HG02981 (cell line): ENCODE measurements around the gene RBM27.
"Not testable (repeated sequence)": the region's sequence is repeated elsewhere in the genome, so short reads cannot be mapped to it uniquely, and the experiment has no call there.

Source experiments
- ATAC-seq: cut with Tn5 transposase; IDR thresholded peaks from one replicate; pipeline ENCODE4 v1.9.1; 2021; ENCODE audit warnings: mild to moderate bottlenecking, moderate library complexity; ENCODE audit not compliant: unreplicated experiment

RBM27 gene

DNA sequence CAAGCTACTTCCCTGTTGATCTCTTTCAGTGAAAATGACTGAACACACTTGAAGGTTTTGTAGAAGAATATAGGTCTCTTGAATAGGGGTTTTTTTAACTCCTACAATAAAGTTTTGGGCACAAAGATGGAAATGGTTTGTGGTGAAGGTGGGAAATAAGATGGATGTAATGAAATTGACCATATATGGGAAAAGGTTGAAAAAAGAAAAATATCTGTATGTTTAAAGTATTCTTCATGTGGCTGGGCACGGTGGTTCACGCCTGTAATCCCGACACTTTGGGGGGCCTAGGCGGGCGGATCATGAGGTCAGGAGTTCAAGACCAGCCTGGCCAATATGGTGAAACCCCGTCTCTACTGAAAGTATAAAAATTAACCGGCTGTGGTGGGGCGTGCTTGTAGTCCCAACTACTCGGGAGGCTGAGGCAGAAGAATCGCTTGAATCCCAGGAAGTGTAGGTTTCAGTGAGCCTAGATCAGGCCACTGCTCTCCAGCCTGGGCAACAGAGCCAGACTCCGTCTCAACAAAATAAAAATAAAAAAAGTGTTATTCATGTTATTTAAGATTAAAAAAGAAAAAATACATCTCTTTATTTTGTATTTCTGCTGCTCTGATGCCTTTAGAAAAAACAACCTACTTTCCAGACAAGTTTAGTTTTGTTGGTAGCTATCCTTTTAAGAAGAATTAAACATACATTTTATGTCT, 2.2 kb downstream of the RBM27 start:
- ATAC-seq = no peak

DNA sequence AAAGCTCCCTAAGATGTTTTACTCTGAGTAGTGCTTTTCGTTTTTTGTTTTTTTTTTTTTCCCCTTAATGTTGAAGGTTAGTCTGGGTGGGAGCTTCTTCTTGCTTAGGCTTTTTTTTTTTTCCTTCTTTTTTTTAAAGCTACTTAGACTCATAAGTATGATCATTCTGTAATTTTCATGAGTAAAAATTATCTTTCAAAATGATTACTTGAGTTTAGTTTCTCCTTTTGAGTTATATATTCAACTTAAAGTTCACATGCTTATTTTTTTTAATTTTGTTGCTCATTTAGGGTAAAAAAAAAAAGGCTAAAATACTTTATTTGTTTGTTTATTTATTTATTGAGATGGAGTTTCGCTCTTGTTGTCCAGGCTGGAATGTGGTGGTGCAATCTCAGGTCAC, 2.9 kb downstream of the RBM27 start:
- ATAC-seq = no peak

DNA sequence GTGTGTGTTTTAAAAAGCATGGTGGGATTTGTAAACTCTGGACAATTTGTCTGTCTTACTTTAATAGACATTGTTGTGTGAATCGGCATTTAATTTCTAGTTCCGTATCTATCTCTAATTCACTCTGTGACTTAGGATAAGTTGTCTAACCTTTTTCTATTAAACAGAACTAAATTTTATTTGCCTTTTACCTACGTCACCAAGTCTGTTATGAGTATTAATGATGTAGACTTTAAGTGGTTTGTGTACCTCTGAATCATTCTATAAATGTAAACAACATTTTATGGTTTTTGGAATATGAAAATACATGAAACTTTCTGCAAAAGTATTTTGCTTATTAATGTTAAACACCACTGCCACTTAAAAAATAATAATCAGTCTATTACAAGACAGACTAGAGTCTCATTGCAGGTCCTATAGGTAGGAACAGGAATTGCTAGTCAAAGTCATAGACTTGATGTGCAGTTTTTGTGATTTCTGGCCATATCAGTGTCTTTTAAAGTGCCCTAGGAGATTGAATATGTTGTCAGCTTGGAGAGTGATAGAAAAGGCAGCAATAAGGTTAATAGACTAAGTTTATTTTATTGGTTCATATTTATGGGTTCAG, 5.6 kb downstream of the RBM27 start:
- peak; percentile 37 for ATAC-seq

DNA sequence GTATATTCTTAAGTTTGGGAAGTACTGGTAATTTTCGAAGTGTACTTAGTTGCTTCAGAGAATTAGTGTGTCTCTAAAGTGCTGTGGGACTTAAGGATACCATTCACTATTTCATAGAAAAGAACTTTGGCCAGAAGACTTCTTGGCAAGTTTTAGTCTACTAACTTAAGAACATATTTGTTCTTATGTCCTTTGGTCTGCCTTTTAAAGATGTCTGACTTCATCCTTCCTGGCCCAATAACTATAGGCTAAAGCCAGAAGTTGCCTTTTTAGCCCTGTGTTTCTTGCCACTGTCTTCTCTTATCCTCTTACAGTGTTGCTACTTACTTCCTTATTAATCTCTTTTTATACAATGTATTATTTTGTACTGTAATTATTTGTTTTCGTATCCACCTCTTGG, 6.3 kb downstream of the RBM27 start:
- no peak for ATAC-seq

DNA sequence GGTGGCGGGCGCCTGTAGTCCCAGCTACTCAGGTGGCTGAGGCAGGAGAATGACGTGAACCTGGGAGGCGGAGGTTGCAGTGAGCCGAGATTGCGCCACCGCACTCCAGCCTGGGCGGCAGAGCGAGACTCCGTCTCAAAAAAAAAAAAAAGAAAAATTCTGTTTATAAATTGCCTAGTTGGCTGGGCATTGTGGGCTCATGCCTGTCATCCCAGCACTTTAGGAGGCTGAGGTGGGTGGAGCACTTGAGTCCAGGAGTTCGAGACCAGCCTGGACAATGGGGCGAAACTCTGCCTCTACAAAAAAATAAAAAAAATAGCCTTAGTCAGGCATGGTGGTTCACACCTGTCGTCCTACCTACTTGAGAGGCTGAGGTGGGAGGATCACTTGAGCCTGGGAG, 7.4 kb downstream of the RBM27 start:
- ATAC-seq = not testable (repeated sequence)

DNA sequence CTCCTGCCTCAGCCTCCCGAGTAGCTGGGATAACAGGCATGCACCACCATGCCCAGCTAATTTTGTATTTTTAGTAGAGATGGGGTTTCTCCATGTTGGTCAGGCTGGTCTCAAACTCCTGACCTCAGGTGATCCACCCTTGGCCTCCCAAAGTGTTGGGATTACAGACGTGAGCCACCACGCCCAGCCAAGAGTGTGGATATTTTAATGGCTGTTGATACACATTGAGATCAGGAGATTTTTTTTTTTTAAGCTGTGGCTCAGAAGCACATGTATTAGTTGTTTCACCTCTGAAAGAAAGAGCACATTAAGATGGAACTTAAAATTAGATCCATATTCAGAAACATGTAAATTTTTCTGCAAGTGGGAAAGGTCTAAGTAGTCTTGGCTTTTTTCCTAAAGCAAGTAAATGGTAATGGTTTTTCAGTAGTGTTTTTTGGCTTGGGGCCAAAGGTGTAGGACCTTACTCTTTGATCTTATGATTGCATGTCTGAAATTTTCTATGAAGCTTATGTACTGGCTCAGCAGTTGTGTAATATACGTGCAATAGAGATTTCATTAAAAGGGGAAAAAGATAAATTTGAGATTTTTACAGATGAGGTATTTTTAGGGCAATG, 9.9 kb downstream of the RBM27 start:
- ATAC-seq = no peak

DNA sequence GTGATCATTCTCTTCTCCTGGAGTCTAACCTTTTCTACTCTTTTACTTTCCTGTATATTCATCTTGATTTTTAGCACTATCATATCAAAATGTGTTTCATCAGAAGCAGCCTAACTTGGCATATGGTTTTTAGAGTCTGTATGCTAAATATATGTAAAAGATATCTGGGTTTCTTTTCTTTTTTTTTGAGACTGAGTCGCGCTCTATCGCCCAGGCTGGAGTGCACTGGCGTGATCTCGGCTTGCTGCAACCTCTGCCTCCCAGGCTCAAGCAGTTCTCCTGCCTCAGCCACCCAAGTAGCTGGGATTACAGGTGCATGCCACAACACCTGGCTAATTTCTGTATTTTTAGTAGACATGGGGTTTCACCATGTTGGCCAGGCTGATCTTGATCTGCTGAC, 11.5 kb downstream of the RBM27 start:
- ATAC-seq = not testable (repeated sequence)

DNA sequence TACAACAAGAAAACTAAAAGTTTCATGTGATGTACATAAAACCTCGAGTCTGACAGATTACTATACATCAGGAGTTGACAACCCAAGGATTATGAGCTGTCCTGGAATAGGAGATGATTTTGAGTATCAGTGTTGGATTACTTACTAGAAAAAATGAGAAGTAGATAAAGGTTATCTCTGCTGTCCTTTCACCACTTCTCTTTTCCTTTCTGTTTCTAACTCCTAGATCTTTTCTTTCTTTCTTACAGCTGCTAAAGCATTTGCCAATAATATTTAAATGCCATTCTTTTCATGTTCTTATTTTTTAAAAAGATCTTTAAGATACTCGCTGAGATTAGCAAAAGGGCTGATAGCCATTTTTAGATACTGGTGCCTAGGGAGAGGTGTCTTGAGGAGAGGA, 14.8 kb downstream of the RBM27 start:
- ATAC-seq = no peak

DNA sequence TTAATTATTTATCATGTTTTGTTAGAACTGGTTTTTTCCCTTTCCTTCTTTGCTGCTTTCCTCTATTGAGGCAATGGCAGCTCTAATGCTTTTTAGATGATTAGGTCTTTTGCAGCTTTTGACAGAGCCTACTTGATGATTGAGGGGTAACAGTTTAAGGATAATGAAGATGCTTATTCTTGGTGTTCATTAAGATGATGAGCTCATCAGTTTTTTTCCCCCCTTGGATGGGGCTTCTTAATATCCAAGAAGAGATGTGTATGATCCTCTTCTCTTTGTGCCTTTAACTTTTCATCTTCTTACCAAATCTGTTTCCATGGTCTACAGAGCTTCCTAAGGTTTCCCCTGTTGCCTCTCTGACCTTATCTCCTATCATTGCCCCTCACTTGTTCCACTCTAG, 15.8 kb downstream of the RBM27 start:
- no peak for ATAC-seq

DNA sequence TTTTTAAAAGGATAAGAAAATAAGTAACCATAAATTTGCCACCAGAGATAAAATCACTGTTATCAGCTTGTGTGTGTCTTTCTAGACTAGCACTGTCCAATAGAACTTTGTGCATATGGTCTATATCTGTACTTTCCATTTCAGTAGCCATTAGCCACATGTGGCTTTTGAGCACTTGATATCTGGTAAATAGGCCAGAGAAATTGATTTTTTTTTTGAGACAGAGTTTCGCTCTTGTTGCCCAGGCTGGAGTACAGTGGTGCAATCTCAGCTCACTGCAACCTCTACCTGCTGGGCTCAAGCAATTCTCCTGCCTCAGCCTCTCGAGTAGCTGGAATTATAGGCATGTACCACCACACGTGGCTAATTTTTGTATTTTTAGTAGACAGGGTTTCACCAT, 17.8 kb downstream of the RBM27 start:
- ATAC-seq = no peak

DNA sequence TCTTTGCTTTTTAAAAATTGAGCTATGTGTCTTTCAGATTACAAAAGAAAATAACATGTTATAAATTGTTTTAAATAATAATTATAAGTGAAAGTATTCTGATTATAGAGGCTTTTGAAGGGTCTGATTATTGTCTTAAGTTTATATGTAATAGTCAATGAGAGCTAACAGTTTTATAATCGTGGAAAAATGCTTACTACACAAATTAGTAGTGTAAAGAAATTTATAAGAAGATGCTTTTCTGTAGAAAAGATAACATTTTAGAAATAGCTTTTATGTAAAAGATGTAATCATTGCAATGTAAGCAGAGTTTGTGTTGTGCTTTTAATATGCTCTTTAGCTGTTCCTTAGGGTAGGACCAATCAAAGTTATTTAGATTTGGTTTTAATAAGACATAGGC, 18.6 kb downstream of the RBM27 start:
- ATAC-seq = no peak

DNA sequence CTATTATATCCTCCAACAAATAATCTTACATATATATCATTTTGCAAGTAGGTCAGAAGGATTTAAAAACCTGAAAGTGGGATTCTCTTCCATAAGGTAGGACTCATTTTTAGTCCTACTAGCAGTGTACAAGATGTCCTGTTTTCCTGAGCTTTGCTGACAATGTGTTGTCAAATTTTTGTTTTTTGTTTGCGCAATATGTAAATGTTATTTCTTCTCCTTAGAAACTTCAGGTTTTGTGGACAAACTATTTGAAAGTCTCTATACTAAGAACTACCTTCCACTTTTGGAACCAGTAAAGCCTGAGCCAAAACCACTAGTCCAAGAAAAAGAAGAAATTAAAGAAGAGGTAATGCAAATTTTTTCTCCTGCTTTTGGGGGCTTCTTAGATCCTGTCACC, 19.8 kb downstream of the RBM27 start:
- no peak for ATAC-seq

DNA sequence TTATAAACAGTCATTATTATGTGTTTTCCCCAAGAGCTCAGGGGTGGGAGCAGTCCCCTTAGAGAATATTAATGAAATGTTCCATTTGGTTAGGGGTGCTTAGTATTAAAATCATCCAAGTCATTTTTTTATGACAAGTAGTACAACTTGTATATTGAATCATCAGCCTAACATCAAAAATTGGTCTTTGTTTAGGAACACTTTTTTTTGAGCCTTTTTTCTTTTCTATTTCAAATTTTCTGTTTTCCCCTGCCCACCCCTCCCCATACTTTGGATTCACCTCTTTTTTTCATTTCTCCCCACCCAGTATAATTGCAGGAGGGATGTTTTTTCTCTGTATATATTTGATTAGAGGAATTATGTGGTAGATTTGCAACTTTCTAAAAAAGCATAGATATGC, 25.8 kb downstream of the RBM27 start:
- ATAC-seq = no peak

DNA sequence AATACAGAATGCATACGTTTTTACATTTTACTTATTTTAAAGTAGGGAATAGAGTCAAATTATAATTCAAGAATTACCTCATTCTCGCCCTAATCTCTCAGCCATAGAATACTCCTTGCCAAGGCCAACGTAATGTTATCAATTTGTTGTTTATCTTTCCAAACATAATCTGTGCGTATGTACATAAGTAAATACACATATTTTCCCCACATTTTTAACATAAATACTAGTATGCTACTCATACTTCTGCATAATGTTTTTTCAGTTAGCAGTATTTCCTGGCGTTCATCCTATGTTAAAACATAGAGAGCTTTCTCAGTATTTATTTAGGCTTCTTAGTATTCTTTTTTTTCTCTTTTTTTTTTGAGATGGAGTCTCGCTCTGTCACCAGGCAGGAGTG, 28.8 kb downstream of the RBM27 start:
- no peak for ATAC-seq

DNA sequence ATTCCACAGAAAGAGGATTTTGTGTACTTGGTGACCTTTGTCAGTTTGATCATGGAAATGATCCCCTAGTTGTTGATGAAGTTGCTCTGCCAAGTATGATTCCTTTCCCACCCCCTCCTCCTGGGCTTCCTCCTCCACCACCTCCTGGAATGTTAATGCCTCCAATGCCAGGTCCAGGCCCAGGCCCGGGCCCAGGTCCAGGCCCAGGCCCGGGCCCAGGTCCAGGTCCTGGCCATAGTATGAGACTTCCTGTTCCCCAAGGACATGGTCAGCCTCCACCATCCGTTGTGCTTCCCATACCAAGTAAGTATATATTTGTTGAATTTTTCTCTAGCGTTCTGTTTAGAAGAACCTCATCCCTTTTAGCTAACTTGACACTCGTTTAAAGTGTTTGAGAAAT, 30.0 kb downstream of the RBM27 start:
- ATAC-seq = no peak

DNA sequence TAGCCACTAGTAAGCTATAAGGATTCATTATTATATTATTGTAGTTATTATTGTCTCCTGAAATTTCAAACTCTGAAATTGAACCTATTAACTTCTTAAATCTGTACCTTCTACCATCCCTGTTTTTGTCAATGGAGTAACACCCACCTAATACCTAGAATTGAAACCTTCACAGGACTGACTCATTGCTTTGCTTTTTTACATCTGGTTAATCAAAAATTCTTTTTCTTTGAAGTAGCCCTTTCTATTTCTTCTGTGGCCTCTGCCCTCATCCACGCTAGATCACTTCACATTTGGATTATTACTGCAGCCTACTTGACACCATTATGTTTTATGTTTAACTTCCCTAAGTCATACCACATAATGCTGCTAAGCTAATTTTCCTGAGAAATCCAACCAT, 35.6 kb downstream of the RBM27 start:
- ATAC-seq = peak; percentile 88

DNA sequence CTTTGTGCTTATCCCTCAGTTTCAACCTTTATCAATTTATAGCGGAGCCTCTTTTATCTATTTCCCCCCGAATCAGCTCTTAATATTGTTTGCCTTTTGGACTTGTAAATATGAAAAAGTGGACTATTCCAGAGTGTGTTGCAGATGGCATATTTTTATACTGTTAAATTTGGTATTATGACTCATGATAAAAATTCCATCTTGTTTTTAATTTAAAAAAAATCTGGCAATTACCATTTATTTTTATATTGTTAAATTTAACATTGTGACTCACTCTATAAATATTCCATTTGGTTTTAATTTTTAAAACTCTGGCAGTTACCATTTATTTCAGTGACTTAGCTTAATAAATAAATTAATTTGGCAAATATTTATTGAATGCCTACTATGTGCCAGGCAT, 37.5 kb downstream of the RBM27 start:
- ATAC-seq = no peak

DNA sequence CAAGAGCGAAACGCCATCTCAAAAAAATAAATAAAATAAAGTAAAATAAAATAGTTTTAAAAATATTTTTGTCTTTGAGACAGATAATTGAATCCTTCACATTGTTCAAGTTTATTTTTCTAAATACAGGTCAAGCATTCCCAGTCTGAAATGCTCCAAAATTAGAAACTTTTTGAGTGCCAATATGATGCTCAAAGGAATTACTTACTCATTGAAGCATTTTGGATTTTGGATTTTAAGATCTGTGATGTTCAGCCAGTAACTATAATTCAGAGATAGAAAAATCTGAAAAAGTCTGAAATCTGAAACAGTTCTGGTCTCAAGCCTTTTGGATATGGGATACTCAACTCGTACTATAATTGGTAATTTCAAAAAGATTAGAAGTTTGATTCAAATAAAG, 39.8 kb downstream of the RBM27 start:
- ATAC-seq = no peak

DNA sequence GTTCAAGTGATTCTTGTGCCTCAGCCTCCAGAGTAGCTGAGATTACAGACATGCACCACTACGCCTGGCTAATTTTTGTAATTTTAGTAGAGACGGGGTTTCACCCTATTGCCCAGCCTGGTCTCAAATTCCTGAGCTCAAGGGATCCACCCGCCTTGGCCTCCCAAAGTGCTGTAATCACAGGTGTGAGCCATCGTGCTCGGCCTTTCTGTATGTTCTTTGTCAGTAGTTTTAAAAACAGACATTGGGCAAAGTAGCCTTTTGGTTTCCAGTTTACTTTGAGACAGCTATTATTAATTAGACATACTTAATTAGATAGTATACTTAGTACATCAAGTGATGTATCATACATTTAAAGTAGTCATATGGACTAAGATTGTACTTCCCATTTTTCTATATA, 45.2 kb downstream of the RBM27 start:
- no peak for ATAC-seq

DNA sequence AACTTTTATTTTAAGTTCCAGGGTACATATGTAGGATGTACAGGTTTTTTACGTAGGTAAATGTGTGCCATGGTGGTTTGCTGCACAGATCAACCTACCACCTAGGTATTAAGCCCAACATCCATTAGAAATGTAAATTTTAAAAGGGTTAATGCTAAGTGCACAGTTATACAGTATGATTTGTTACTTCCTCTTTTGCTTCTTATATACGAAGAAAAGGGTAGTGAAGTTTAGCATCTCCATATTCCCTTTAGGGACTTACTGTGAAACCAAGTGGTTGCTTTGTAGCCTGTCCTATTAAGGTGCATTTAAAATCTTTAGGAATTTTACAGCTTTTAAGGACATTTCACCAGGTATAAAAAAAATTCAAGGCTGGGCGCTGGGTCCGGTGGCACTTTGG, 46.4 kb downstream of the RBM27 start:
- peak; percentile 62 for ATAC-seq
